ENCODE results near the gene ZFHX3. TPM values are rescaled to one million over a fixed set of nuclear protein-coding genes. Genes with fewer than 3 reads are reported as not detected.

Gene ZFHX3
- total RNA-seq, 1 donor from 2014 or later = 34.8 TPM

GRCh38 chr16:73020409-73020884 lies 27.5 kb downstream of the ZFHX3 start:
- Histone ChIP-seq H3K27me3 (no peaks in the 10 kb centered on the region), H3K27ac (peak overlapping the region; percentile 30 to 62), H3K9me3 (no peaks in the 10 kb centered on the region), H3K36me3 (no peaks in the 10 kb centered on the region), H3K4me3 (peak overlapping the region in 1 of 2 donors; percentile 45), H3K4me1 (peaks cover 26 to 70% of the 10 kb centered on the region in 2 donors)
- peak in 1 of 2 donors; percentile 92 for DNase-seq (ENCODE audit: low spot score in 2 of 2)
- intact Hi-C loops (cut with DNase I) = loop anchor here (2.0 to 10.0 kb wide), 2 partner anchors 30 to 356 kb away; no protein-coding TSS in a partner anchor
- TF ChIP-seq, protein P1, sequence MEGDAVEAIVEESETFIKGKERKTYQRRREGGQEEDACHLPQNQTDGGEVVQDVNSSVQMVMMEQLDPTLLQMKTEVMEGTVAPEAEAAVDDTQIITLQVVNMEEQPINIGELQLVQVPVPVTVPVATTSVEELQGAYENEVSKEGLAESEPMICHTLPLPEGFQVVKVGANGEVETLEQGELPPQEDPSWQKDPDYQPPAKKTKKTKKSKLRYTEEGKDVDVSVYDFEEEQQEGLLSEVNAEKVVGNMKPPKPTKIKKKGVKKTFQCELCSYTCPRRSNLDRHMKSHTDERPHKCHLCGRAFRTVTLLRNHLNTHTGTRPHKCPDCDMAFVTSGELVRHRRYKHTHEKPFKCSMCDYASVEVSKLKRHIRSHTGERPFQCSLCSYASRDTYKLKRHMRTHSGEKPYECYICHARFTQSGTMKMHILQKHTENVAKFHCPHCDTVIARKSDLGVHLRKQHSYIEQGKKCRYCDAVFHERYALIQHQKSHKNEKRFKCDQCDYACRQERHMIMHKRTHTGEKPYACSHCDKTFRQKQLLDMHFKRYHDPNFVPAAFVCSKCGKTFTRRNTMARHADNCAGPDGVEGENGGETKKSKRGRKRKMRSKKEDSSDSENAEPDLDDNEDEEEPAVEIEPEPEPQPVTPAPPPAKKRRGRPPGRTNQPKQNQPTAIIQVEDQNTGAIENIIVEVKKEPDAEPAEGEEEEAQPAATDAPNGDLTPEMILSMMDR (IDR thresholded peaks at IDR 0.05) = no peak

GRCh38 chr16:73019457-73020362 lies 28.2 kb downstream of the ZFHX3 start:
- intact Hi-C loops (cut with DNase I) = loop anchor here (2.0 to 10.0 kb wide), 2 partner anchors 29 to 355 kb away; no protein-coding TSS in a partner anchor
- Histone ChIP-seq H3K27ac (peak overlapping the region; percentile 30 to 62), H3K27me3 (no peaks in the 10 kb centered on the region), H3K4me1 (peaks cover 24 to 63% of the 10 kb centered on the region in 2 donors), H3K4me3 (peak overlapping the region; percentile 9 to 45), H3K36me3 (no peaks in the 10 kb centered on the region), H3K9me3 (no peaks in the 10 kb centered on the region)
- DNase-seq (ENCODE audit: low spot score in 2 of 2) = peak in 1 of 2 donors; percentile 71
- TF ChIP-seq, protein P1 (IDR thresholded peaks at IDR 0.05) = no peak

DNA sequence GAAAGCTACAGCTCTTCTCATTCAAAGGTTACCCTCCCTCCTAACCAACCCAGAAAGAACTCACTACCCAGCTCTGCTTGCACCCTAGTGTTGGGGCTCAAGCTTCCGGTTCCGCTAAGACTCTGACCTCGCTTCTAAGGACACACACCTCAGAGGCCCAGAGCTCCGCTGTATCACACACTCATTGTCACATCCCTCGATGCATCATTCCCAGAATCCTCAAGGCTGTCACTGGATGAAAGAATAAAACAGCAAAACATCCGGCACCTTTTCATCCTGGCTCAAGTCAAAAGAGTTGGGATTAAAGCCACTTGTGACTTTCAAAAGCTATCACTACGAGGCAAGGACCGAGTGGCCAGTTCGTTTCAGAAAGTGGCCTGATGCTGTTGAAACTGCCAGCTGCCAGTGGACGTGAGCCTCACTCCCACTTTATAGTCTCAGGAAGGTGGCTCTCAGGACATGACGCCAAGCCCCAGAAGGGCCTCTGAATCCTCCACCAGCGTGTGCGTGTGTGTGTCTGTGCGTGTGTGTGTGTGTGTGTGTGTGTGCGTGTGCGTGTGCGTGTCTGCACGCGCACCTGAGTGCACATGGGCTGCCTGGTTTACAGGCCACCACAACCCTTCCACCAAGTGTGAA lies 29.0 kb downstream of the ZFHX3 start:
- Histone ChIP-seq H3K4me1 (peaks cover 24 to 58% of the 10 kb centered on the region in 2 donors), H3K27me3 (no peaks in the 10 kb centered on the region), H3K4me3 (peak overlapping the region; percentile 9 to 45), H3K36me3 (no peaks in the 10 kb centered on the region), H3K9me3 (no peaks in the 10 kb centered on the region), H3K27ac (peak overlapping the region; percentile 30 to 62)
- intact Hi-C loops (cut with DNase I) = no loop called here
- TF ChIP-seq, protein P1 (IDR thresholded peaks at IDR 0.05) = no peak
- DNase-seq (ENCODE audit: low spot score in 2 of 2) = peak in 1 of 2 donors; percentile 43

DNA sequence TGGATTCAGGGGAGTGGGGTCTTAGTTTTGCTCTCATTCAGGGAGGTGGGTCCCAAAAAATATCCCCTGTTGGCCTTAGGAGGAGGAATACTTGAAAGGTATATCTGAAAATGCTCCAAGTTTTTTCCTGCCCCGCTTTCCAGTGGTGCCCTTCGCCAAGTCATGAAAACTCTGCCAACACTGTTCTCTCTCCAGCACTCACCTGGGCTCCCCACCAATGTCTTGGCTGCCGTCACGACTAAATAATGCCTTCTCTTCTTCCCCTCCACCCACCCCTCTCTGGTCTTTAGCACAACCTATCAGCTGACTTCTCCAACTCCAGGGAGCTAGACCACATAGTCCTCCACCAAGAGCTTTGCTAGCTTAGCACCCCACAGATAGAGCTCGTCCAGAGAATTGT lies 30.6 kb downstream of the ZFHX3 start:
- Histone ChIP-seq H3K36me3 (no peaks in the 10 kb centered on the region), H3K4me1 (peaks cover 22 to 53% of the 10 kb centered on the region in 2 donors), H3K4me3 (no peak overlapping the region), H3K27me3 (no peaks in the 10 kb centered on the region), H3K9me3 (no peaks in the 10 kb centered on the region), H3K27ac (no peak overlapping the region)
- intact Hi-C loops (cut with DNase I) = no loop called here
- TF ChIP-seq, protein P1 (IDR thresholded peaks at IDR 0.05) = no peak
- peak in 1 of 2 donors; percentile 47 for DNase-seq (ENCODE audit: low spot score in 2 of 2)

DNA sequence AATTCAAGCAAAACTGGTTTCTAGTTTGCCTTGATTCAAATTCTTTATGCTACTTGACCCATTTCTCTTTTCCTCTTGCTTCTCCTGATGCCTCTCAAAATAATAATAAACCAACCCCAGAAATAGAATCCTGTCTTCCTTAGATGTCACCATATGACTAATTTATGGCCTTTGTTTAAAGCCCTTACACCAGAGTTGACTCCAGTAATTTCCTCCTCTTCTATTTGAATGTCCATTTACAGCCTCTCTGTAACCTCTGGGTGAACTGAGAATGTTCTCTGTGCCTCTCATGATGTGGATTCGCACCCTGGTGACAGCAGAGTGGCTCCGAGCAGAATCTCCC lies 31.5 kb downstream of the ZFHX3 start:
- intact Hi-C loops (cut with DNase I) = no loop called here
- no peaks in the 10 kb centered on the region for H3K36me3 ChIP-seq
- no peak overlapping the region for H3K4me3 ChIP-seq
- no peak for DNase-seq (ENCODE audit: low spot score in 2 of 2)
- peaks cover 22 to 47% of the 10 kb centered on the region in 2 donors for H3K4me1 ChIP-seq
- no peak overlapping the region for H3K27ac ChIP-seq
- TF ChIP-seq, protein P1 (IDR thresholded peaks at IDR 0.05) = no peak
- no peaks in the 10 kb centered on the region for H3K27me3 ChIP-seq
- no peaks in the 10 kb centered on the region for H3K9me3 ChIP-seq
